Esophagus squamous epithelium (tissue), 4 donors: ENCODE measurements around the gene THRAP3.
"Not testable (repeated sequence)": the region's sequence is repeated elsewhere in the genome, so short reads cannot be mapped to it uniquely, and the experiment has no call there.

Experiments
- POLR2A ChIP-seq, 4 donors: fragments of 450-650 bp; IDR thresholded peaks; one replicate each; pipeline ENCODE4 v1.6.1; 2017; ENCODE audit warnings: antibody characterized with exemption in 4 of 4, mild to moderate bottlenecking in 4 of 4, moderate library complexity in 3 of 4
- TF ChIP-seq, protein P1 (sequence below), 6 experiments: fragments of 450-650 bp in 4 of 6; fragments of 200-600 bp in 2 of 6; sonication (generic) in 2 of 6; IDR thresholded peaks; one replicate each; pipeline ENCODE4 v1.5.1; 2016 to 2019; ENCODE audit warnings: antibody characterized with exemption in 6 of 6, mild to moderate bottlenecking in 4 of 6, moderate library complexity in 4 of 6

DNA sequence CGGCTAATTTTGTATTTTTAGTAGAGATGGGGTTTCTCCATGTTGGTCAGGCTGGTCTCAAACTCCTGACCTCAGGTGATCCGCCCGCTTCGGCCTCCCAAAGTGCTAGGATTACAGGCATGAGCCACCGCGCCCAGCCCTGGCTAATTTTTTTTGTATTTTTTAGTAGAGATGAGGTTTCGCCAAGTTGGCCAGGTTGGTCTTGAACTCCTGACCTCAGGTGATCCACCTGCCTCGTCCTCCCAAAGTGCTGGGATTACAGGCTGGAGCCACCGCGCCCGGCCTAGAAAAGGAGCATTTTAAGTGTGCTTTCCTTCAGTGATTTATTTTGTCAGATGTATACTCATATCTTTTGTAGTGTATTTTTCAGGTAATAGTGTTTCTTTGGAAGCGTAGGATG lies 6.0 kb downstream of the THRAP3 start:
- TF ChIP-seq, protein P1, sequence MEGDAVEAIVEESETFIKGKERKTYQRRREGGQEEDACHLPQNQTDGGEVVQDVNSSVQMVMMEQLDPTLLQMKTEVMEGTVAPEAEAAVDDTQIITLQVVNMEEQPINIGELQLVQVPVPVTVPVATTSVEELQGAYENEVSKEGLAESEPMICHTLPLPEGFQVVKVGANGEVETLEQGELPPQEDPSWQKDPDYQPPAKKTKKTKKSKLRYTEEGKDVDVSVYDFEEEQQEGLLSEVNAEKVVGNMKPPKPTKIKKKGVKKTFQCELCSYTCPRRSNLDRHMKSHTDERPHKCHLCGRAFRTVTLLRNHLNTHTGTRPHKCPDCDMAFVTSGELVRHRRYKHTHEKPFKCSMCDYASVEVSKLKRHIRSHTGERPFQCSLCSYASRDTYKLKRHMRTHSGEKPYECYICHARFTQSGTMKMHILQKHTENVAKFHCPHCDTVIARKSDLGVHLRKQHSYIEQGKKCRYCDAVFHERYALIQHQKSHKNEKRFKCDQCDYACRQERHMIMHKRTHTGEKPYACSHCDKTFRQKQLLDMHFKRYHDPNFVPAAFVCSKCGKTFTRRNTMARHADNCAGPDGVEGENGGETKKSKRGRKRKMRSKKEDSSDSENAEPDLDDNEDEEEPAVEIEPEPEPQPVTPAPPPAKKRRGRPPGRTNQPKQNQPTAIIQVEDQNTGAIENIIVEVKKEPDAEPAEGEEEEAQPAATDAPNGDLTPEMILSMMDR (IDR thresholded peaks at IDR 0.05) = not testable (repeated sequence)
- TF ChIP-seq POLR2A (IDR thresholded peaks at IDR 0.05) = not testable (repeated sequence)
